WTC11 (cell line): Measurements from ENCODE around the gene POU2F3.

Source experiments
- CREB1 ChIP-seq: sonication (generic); formaldehyde crosslinking; IDR thresholded peaks from 2 replicates; pipeline ENCODE4 v1.8.0; 2023; ENCODE audit warnings: mild to moderate bottlenecking, missing genetic modification reagents
- CTCF ChIP-seq: fragments of 200-600 bp; IDR thresholded peaks from 2 replicates; pipeline ENCODE4 v1.8.0; 2022; ENCODE audit warnings: antibody characterized with exemption
- JUN ChIP-seq: sonication (generic); formaldehyde crosslinking; IDR thresholded peaks from 2 replicates; pipeline ENCODE4 v1.8.0; 2023; ENCODE audit warnings: mild to moderate bottlenecking, missing genetic modification reagents
- KAT7 ChIP-seq: sonication (generic); formaldehyde crosslinking; IDR thresholded peaks from 2 replicates; pipeline ENCODE4 v1.8.1; 2023; ENCODE audit warnings: missing genetic modification reagents, mild to moderate bottlenecking, borderline replicate concordance
- NFATC4 ChIP-seq: fragments of 250-450 bp; sonication (Bioruptor Pico); IDR thresholded peaks from 2 replicates; pipeline ENCODE4 v1.9.0; 2021; ENCODE audit warnings: mild to moderate bottlenecking
- SP1 ChIP-seq: sonication (generic); formaldehyde crosslinking; conservative IDR thresholded peaks from 2 replicates; pipeline ENCODE4 v1.8.1; 2022; ENCODE audit warnings: missing genetic modification reagents
- TEAD1 ChIP-seq: sonication (generic); formaldehyde crosslinking; IDR thresholded peaks from 2 replicates; pipeline ENCODE4 v1.8.0; 2022; ENCODE audit warnings: mild to moderate bottlenecking, missing genetic modification reagents
- ZBTB43 ChIP-seq: sonication (generic); formaldehyde crosslinking; IDR thresholded peaks from 2 replicates; pipeline ENCODE4 v1.8.1; 2023; ENCODE audit warnings: mild to moderate bottlenecking, missing genetic modification reagents

GRCh38 chr11:120223793-120224192, 16.1 kb upstream of the POU2F3 start:
- TF ChIP-seq CTCF (no peak), KAT7 (CRISPR knock-in tag) (no peak), ZBTB43 (CRISPR knock-in tag) (no peak), JUN (no peak), TEAD1 (CRISPR knock-in tag) (no peak), CREB1 (no peak), NFATC4 (CRISPR knock-in tag) (no peak), SP1 (no peak)
